ENCODE results near the gene PP2D1.

DNA sequence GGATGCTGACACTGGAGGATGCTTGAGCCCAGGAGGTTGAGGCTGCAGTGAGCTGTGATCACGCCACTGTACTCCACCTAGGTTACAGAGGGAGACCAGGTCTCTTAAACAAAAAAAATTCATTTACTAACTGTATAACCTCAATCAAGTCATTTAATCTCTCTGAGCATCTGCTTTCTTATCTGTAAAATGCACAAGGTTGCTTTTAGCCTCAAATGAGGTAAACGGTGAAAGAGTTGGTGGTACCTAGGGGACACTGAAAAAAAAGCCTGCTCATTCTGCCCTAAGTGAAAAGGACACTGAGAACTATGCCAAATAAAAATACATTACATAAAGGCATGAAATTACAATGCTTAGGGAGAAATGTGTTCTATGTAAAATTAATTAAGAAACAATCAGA is 3.4 kb downstream of the PP2D1 start:
- TF ChIP-seq CTCF (IDR thresholded peaks at IDR 0.05), result no peak
- no peak for TF ChIP-seq POLR2A (IDR thresholded peaks at IDR 0.05)
